HG03135 (cell line): ENCODE measurements around the gene CARD9.
"Not testable (repeated sequence)": the region's sequence is repeated elsewhere in the genome, so short reads cannot be mapped to it uniquely, and the experiment has no call there.

Experiments
- ATAC-seq: cut with Tn5 transposase; IDR thresholded peaks from one replicate; pipeline ENCODE4 v1.9.1; 2021; ENCODE audit warnings: mild to moderate bottlenecking, moderate library complexity; ENCODE audit not compliant: unreplicated experiment

CARD9 gene, protein sequence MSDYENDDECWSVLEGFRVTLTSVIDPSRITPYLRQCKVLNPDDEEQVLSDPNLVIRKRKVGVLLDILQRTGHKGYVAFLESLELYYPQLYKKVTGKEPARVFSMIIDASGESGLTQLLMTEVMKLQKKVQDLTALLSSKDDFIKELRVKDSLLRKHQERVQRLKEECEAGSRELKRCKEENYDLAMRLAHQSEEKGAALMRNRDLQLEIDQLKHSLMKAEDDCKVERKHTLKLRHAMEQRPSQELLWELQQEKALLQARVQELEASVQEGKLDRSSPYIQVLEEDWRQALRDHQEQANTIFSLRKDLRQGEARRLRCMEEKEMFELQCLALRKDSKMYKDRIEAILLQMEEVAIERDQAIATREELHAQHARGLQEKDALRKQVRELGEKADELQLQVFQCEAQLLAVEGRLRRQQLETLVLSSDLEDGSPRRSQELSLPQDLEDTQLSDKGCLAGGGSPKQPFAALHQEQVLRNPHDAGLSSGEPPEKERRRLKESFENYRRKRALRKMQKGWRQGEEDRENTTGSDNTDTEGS

DNA sequence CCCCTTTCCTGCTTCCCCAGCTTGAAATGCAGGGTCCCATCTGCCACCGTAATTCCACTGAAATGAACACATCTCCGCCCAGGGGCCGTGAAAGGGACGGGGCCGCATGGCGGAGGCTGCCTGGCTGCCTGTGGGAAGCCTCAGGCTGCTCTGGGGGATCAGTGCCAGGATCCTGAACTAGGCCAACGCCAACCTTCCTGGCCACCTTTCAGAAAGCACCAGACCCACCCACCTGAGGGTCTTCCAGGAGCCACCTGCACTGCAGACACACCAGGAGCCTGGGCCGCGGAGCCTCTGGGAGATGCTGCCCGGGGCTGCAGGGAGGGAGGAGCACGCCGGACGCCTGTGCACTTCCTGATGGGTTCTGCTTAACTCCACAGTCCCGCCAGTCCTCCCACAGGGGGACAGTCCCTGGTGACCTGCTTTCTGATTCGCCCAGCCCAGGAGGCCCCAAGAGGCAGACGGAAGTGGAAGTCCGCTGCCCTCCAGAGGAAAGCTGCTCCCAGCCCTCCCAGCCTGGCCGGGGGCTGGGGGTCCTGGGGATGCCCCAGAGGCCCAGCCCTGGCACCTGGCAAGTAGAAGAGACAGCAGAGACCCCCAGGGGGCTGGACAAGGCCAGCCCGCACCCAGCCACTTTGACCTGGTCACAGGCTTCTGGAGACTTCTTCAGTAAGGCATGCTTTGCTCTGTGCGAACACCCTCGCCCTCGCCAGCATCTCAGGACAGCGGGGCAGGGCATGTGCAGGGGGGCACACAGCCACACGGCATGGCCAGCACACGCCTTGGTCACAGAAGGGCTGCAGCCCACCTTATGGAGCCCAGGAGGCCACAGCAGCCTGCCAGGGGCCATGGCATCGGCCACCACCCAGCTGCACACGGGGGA lies at the start of gene CARD9:
TSS of gene CARD9 (minus strand) at position 370 of the 883 bp plus-strand sequence. CDS start 1,591 bp downstream, outside the sequence.
- no peak for ATAC-seq

DNA sequence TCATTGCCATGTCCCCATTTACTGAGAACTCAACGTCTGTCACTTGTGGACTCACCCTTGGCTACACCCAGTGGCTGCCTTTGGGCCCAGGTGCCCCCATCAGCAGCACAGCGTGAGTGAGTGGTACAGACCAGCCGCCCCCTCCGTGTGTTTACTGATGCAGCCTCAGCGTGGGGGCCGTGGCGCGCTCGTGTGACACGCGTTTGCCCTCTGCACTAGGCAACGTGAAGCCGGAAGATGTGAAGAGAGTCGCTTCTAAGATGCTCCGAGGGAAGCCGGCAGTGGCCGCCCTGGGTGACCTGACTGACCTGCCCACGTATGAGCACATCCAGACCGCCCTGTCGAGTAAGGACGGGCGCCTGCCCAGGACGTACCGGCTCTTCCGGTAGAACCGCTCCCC lies 49.4 kb upstream of the CARD9 start:
- no peak for ATAC-seq

DNA sequence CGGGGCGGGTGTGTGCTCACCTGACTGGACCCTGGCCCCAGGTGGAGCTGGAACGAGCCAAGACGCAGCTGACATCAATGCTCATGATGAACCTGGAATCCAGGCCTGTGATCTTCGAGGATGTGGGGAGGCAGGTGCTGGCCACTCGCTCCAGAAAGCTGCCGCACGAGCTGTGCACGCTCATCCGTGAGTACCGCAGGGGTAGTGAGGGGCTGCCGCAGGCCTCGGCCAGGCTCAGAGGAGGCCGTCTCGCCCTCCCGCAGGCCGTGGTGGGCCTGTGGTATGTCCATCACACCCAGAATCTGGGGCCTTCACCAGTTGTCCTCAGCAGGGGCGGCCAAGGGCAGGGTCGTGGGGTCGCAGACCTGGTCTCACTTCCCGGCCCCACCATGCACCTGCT lies 48.3 kb upstream of the CARD9 start:
- ATAC-seq, result no peak

DNA sequence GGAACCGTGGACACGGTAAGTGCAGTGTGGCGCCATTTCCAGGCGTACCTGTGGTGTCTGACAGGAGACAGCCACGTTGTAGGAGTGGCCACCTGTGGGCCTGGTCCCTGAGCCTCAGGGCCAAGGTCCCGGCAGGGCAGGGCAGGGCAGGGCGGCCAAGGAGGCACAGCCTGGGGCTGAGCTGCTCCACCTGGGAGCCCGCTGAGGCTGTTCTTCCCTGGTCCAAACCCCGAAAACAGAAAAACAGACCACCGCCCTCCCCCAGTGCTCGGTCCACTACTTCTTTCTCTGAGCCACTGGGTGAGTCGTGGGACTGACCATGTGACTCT lies 45.6 kb upstream of the CARD9 start:
- no peak for ATAC-seq

DNA sequence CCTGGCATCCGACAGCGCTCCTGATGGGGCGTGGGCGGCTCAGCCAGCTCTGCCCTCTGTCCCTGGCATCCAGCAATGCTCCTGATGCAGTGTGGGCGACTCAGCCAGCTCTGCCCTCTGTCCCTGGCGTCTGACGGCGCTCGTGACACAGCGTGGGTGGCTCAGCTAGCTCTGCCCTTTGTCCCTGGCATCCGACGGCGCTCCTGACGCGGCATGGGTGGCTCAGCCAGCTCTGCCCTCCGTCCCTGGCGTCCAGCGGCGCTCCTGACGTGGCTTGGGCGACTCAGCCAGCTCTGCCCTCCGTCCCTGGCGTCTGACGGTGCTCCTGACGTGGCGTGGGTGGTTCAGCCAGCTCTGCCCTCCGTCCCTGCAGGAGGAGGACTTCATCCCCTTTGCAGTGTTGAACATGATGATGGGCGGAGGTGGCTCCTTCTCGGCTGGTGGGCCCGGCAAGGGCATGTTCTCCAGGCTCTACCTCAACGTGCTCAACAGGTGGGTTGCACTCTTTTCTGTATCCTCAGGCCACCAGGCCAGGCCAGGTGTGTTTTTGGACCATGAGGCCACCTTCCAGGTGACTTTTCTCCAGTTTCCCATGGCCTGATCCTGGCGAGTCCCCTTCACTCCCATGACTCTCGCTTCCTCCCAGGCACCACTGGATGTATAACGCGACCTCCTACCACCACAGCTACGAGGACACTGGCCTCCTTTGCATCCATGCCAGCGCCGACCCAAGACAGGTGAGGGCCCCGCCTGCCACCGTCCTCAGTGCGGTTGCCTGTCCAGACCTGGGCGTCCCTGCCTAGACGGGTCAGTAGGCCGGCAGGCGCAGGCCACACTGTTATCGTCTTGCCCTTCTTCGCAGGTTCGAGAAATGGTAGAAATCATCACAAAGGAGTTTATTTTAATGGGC lies 45.0 kb upstream of the CARD9 start:
- ATAC-seq, result no peak

DNA sequence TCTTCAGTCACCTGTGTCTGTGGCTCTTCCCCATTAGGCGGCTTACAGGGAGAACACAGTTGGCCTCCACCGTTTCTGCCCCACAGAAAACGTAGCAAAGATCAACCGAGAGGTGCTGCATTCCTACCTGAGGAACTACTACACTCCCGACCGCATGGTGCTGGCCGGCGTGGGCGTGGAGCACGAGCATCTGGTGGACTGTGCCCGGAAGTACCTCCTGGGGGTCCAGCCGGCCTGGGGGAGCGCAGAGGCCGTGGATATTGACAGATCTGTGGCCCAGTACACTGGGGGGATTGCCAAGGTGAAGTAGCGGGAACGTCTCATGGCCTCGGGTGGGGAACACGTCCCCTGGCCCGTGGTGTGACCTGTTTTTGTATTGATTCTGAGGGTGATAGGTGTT lies 43.4 kb upstream of the CARD9 start:
- no peak for ATAC-seq

DNA sequence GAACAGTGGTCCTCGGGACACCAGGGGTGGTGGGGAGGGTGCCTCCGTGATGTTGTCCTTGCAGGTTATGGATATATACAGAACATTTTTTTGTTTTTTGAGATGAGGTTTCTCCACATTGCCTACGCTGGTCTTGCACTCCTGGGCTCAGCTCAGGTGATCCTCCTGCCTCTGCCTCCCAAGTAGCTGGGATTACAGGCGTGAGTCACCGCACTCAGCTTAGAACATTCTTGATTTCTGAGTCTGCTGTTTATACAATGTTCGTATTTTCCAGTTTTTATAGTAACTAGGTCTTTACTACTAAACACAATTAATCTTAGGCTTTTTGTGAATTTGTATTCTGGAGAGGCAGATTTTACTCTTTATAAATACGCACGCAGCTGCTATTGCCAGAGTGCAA lies 43.0 kb upstream of the CARD9 start:
- no peak for ATAC-seq

DNA sequence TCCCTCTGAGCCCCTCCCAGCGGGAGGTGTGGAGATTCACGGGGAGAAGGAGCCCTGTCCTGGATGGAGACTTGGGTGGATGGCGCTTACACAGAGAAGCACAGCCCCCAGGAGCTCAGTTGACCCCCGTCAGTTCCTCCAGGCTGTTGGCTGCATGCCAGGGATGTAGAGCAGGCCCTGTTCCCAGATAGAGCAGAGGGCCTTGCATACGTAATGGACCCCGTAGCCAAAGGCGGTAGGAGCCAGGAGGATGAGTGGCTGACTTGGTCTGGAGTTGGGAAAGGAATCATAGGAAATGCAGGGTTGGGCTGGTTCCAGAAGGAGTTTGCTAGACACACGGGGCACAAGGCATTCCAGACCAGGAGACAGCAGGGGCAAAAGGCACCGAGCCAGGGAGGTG lies 39.5 kb upstream of the CARD9 start:
- no peak for ATAC-seq

DNA sequence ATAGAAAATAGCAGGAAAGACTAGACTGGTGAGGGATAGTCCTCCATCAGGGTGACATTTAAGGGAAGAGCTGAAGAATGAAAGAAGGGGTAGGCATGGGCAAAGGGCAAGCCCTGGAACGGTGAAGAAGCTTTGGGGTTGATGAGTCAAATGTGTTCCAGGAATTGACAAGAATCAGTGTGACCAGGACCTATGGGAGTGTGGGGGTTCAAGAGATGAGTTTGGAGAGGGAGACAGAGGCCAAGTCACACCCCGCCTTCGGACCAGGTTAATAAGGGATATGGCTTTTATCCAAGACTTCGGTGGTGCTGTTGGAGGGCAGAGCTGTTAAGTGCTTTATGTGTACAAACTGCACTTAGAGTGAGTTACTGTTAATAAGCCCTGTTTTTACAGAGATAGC lies 37.9 kb upstream of the CARD9 start:
- no peak for ATAC-seq

DNA sequence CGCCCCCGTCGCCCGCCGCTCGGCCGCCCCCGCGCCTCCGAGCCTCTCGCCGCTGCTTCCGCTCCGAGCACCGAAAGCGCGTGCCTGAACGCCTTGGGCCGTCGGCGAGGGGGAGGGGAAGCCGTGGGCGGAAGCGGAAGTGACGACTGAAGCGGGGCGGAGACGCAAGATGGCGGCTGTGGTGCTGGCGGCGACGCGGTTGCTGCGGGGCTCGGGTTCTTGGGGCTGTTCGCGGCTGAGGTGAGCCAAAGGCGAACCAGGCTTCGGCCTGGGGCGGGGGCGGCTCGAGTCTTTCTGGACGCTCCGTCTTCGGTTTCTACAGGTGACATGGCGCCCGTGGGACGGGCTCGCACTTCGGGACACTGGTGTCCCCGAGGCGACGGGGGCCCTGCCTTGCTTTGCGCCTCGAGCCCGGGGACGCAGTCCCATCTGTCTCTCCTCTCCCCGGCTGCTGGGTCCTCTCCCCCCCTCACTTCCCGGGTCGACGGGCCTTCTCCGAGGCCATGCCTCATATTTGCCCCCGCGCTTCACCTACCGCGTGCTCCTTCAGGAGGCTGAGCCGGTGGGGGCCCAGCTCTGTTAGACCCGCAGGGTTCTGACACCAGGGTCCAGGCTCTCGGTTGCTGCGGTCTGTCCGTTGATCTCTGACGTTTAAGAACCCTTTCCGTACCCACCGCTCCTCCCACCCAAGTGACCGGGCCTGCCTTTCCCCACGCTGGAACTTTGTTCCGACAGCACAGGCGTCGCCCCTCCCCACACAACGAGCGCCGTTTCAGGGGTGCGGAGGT lies 37.2 kb upstream of the CARD9 start, which contains the start of the genes ENTR1 and PMPCA:
TSS of gene ENTR1 (minus strand) at position 115 of the 788 bp plus-strand sequence. CDS start 217 bp downstream, outside the sequence.
TSS of gene PMPCA (plus strand) at position 159 of the 788 bp plus-strand sequence. CDS start at position 170, 11 bp downstream.
- ATAC-seq, result peak; percentile 65

DNA sequence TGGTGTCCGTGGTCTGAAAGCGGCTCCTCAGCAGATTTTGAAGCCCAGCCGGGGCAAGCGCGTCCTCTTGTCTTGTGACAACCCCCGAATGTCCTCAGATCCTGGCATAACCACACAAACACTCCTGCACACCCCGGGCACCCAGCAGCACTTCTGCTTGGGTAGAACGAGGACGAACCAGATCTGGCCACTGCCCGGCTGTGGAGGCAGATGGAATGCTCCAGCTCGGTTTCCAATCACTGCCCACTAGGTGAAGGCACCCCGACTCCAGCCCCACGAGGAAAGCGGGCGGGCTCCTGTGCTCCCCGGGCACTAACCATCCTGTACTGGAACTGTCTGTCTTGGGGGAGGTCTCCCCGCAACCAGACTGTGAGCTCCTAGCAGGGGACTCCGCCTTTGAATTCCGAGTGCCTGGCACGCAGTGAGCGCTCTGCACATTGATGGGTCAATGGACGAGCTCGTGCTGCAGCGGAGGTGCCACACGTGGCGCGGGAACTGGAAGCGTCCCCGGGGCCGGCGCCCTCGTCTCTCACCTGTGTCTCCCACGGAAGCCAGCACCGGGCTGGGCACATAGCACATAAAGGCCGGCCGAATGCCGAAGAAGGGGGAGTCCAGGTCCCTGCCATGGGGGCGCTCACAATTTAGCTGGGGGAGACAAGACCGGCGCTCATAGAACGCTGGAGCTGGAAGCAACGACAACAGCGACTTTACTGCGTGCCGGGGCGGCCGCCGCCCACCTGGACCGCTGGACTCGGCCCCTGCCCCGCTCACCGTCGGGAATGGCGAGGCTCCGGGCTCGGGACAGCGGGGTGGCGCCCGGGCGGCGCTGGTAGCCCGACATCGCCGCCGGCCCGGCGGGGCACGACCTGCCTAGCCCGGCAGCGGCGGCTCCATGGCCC lies 36.3 kb upstream of the CARD9 start:
- ATAC-seq, result peak; percentile 14

DNA sequence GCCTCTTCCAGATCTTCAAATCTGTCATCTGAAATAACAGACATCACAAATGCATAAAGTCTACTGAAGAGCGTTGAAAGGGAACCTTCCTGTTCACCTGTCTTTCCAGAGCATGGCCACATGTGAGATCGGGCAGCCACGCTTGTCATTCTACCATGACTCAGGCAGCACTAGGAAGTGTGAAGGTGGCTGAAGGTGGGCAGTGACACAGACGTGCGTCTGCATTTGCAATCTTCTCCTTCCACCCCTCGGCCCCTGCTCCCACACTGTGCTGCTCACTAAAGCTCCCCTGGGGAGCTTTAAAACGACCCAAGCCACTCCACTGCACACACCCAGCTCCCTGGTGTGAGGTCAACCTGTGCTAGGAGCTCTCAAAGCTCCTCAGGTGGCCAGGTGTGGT lies 34.4 kb upstream of the CARD9 start:
- no peak for ATAC-seq

DNA sequence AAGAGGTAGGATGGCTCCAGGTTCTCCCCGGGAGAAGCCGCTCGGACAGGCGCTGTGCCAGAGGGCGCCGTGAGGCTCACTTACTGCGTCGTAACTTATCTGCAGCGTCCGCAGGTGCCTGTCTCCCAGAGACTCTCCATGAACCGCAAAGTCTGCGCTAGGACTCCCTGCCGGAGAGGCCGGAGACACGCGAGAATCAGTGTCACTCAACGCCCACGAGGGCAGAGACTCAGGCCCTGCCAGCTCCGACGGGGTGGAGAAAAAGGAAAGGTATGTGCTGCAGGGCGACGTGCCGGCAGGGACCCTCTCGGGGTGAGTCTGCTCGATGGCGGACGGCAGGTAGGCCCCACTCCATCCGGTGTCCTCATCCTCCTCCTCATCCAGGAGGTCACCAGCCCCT lies 33.6 kb upstream of the CARD9 start:
- ATAC-seq, result not testable (repeated sequence)

DNA sequence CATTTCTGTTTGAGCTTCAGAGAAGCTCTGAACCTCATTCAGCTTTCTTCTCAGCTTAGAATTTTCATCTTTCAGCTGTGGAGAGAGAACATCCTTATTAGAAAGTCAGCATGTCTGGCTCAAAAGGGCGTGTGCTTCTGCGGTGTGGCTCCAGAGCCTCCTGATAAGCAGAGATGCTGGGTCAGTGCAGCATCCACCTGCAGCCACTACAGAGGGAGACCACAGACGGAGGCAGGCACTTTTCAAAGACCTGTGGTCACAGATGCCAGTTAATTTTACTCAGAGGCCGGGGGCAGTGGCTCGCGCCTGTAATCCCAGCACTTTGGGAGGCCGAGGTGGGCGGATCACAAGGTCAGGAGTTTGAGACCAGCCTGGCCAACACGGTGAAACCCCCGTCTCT lies 32.4 kb upstream of the CARD9 start:
- not testable (repeated sequence) for ATAC-seq

DNA sequence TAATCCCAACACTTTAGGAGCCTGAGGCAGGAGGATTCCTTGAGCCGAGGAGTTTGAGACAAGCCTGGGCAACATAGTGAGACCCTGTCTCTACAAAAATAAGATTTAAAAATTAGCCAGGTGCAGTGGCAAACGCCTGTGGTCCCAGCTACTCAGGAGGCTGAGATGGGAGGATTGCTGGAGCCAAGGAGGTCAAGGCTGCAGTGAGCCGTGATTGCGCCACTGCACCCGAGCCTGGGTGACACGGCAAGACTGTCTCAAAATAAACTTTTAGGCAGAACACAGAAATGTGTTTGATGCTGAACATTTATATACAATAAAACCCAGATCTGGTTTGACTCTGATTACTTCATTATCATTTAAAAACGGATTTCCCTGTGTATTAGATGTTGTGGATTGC lies 32.0 kb upstream of the CARD9 start:
- ATAC-seq, result no peak

DNA sequence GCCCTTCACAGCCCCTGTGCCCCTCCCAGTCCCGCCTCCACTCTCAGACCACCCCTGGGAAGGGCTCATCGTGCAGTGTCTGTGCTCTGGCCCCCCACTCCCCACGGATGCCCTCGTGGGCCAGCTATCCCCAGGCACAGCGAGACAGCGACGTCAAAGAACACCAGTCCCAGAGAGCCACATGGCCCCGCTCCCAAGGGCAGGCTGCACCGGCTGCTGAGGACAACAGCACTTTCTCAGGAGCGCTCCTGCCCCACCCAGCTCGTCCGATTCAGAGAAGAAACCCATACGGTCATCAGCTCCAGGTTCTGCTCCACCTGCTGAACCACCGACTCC lies 31.3 kb upstream of the CARD9 start:
- ATAC-seq, result no peak

DNA sequence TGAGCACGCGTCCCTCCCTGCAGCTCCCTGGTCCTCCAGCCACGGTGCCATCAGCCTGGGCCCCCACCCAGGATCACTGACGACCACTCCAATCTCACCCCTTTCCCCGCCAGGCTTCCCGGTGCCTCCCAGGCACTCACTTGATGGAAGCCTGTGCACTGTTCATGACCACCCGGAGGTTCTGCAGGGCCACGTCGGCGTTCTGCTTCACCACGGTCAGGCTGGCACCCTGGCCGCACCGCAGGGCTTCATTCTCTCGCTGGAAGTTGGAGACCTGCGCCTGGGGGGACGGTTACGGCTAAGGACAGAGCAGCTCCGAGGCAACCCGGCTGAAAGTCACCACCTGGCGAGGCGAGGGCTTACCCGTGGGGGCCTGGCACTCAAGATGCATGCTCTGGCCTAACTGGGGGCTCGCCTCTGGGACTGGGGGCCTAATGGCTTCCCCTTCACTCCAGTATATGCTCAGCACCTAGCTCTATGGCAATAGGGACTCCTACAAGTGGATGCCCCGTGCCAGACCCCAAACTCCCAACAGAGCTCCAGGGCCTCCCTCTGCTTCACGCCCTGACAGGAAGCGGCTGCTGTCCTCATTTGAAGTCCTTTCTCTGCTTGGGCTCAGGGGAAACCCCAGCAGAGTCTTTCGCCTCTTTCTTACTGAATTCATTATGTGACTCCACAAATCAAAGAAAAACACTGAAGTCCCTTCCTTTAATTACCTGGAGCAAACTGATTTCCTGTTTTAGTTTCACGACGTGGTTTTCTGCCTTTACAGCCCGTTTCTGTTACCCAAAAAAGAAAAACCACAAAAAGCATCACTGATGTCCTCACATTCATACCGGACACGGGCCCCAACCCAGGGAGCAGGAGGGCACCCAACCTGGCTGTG lies 30.7 kb upstream of the CARD9 start:
- no peak for ATAC-seq

DNA sequence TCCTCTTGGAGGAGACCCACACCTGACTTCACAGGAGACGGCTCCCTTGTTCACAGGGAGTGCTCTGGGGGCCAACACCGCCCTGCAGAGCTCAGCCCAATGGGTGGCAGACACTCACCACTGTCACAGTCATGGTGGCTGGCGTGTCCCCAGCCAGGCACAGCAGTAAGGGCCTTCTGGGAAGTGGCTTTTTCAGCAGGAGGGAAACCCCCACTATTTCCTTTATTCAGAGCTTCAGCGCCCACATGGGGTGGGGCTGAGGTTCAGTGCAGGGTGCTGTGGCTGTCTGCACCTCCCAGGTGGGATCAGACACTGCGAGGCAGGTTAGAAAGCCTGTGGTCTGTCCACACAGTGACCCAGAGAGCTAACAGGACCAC lies 30.1 kb upstream of the CARD9 start:
- no peak for ATAC-seq
